ENCODE measurements around the gene MTMR12.

The MTMR12 gene, protein sequence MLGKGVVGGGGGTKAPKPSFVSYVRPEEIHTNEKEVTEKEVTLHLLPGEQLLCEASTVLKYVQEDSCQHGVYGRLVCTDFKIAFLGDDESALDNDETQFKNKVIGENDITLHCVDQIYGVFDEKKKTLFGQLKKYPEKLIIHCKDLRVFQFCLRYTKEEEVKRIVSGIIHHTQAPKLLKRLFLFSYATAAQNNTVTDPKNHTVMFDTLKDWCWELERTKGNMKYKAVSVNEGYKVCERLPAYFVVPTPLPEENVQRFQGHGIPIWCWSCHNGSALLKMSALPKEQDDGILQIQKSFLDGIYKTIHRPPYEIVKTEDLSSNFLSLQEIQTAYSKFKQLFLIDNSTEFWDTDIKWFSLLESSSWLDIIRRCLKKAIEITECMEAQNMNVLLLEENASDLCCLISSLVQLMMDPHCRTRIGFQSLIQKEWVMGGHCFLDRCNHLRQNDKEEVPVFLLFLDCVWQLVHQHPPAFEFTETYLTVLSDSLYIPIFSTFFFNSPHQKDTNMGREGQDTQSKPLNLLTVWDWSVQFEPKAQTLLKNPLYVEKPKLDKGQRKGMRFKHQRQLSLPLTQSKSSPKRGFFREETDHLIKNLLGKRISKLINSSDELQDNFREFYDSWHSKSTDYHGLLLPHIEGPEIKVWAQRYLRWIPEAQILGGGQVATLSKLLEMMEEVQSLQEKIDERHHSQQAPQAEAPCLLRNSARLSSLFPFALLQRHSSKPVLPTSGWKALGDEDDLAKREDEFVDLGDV

GRCh38 chr5:32312595-32313332 is at the start of gene MTMR12:
MTMR12 (minus strand) TSS chr5:32312939; CDS start chr5:32312838, 101 bp downstream.
- Histone ChIP-seq H3K79me2 (ENCODE audit: low read length) (peaks cover 44% of the 10 kb centered on the region), H3K36me3 (replicated peaks; ENCODE audit: low read depth, low read length) (no peaks in the 10 kb centered on the region), H3K9me3 (ENCODE audit: insufficient read depth, low read length) (no peaks in the 10 kb centered on the region), H3K27ac (ENCODE audit: low read length) (peak within 1 kb of the TSS; percentile 55), H4K20me1 (ENCODE audit: insufficient read depth, low read length) (no peaks in the 10 kb centered on the region), H2AFZ (ENCODE audit: low read depth, low read length) (no peak within 1 kb of the TSS), H3K9ac (ENCODE audit: low read length) (peak within 1 kb of the TSS; percentile 77), H3K4me3 (ENCODE audit: low read length) (peak within 1 kb of the TSS; percentile 89), H3K4me2 (ENCODE audit: low read length) (peak within 1 kb of the TSS; percentile 83), H3K4me1 (ENCODE audit: low read length) (peaks cover 9% of the 10 kb centered on the region), H3K27me3 (ENCODE audit: low read depth, low read length) (no peaks in the 10 kb centered on the region)
- TF ChIP-seq EZH2phosphoT487 (IDR thresholded peaks at IDR 0.05; ENCODE audit: low read depth) (no peak), CTCF (IDR thresholded peaks at IDR 0.05; ENCODE audit: low read depth, low read length) (no peak)

- peaks cover 13% of the 10 kb centered on the region for H3K36me3 ChIP-seq (replicated peaks; ENCODE audit: low read depth, low read length)
- H3K4me3 ChIP-seq (ENCODE audit: low read length): no peak overlapping the region
- TF ChIP-seq CTCF (IDR thresholded peaks at IDR 0.05; ENCODE audit: low read depth, low read length) (no peak), EZH2phosphoT487 (IDR thresholded peaks at IDR 0.05; ENCODE audit: low read depth) (no peak)
- no peak overlapping the region for H2AFZ ChIP-seq (ENCODE audit: low read depth, low read length)
- no peak overlapping the region for H3K27ac ChIP-seq (ENCODE audit: low read length)
- H4K20me1 ChIP-seq (ENCODE audit: insufficient read depth, low read length): no peaks in the 10 kb centered on the region
- H3K4me2 ChIP-seq (ENCODE audit: low read length): no peak overlapping the region
- no peaks in the 10 kb centered on the region for H3K27me3 ChIP-seq (ENCODE audit: low read depth, low read length)
- H3K9ac ChIP-seq (ENCODE audit: low read length): no peak overlapping the region
- no peaks in the 10 kb centered on the region for H3K79me2 ChIP-seq (ENCODE audit: low read length)
- no peaks in the 10 kb centered on the region for H3K9me3 ChIP-seq (ENCODE audit: insufficient read depth, low read length)
- H3K4me1 ChIP-seq (ENCODE audit: low read length): no peaks in the 10 kb centered on the region
Observed at GRCh38 chr5:32362527-32362926, 49.8 kb upstream of the MTMR12 start.

DNA sequence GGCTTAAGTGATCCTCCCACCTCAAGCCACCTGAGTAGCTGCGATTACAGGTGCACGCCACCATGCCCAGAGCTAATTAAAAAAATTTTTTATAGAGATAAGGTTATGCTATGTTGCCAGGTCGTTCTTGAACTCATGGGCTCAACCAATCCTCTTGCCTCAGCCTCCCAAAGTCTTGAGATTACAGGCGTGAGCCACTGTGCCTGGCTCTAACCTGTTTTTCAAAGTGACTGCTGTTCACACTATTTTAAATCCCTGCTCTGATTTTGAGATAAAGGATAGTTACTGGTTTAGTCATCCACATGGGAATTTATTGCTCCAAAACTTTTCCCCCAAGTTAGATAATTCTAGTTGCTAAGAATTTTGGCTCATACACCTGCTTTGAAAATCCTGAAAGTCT is 48.2 kb upstream of the MTMR12 start:
- Histone ChIP-seq H3K36me3 (replicated peaks; ENCODE audit: low read depth, low read length) (peaks cover 16% of the 10 kb centered on the region), H4K20me1 (ENCODE audit: insufficient read depth, low read length) (no peaks in the 10 kb centered on the region), H3K9ac (ENCODE audit: low read length) (no peak overlapping the region), H2AFZ (ENCODE audit: low read depth, low read length) (no peak overlapping the region), H3K27ac (ENCODE audit: low read length) (no peak overlapping the region), H3K4me2 (ENCODE audit: low read length) (no peak overlapping the region), H3K9me3 (ENCODE audit: insufficient read depth, low read length) (no peaks in the 10 kb centered on the region), H3K4me3 (ENCODE audit: low read length) (no peak overlapping the region), H3K79me2 (ENCODE audit: low read length) (no peaks in the 10 kb centered on the region), H3K4me1 (ENCODE audit: low read length) (no peaks in the 10 kb centered on the region), H3K27me3 (ENCODE audit: low read depth, low read length) (no peaks in the 10 kb centered on the region)
- TF ChIP-seq CTCF (IDR thresholded peaks at IDR 0.05; ENCODE audit: low read depth, low read length) (no peak), EZH2phosphoT487 (IDR thresholded peaks at IDR 0.05; ENCODE audit: low read depth) (no peak)

DNA sequence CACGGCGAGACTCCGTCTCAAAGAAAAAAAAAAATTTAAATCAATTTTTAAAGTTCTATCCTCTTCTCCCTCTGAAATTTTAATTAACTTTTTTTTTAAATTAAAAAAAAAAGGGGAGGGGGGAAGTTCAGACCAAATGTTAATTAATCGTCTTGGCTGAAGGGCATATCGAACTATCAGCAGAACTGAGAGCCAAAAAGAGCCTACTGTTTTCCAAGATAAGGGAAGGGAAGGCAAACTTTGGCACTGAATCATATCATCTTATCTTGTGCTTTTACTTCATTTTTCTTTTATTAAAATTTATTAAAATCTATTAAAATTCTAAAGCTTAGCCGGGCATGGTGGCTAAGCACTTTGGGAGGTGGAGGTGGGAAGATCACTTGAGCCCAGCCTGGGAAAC is 45.9 kb upstream of the MTMR12 start:
- no peaks in the 10 kb centered on the region for H3K9me3 ChIP-seq (ENCODE audit: insufficient read depth, low read length)
- peaks cover 16% of the 10 kb centered on the region for H3K36me3 ChIP-seq (replicated peaks; ENCODE audit: low read depth, low read length)
- H3K4me1 ChIP-seq (ENCODE audit: low read length): no peaks in the 10 kb centered on the region
- TF ChIP-seq EZH2phosphoT487 (IDR thresholded peaks at IDR 0.05; ENCODE audit: low read depth) (no peak), CTCF (IDR thresholded peaks at IDR 0.05; ENCODE audit: low read depth, low read length) (no peak)
- no peak overlapping the region for H3K4me3 ChIP-seq (ENCODE audit: low read length)
- no peaks in the 10 kb centered on the region for H3K79me2 ChIP-seq (ENCODE audit: low read length)
- H3K27ac ChIP-seq (ENCODE audit: low read length): no peak overlapping the region
- H3K4me2 ChIP-seq (ENCODE audit: low read length): no peak overlapping the region
- H3K27me3 ChIP-seq (ENCODE audit: low read depth, low read length): no peaks in the 10 kb centered on the region
- H4K20me1 ChIP-seq (ENCODE audit: insufficient read depth, low read length): no peaks in the 10 kb centered on the region
- H3K9ac ChIP-seq (ENCODE audit: low read length): no peak overlapping the region
- H2AFZ ChIP-seq (ENCODE audit: low read depth, low read length): no peak overlapping the region

Data from OCI-LY3 (cell line).